Measurements from ENCODE around the gene RNASEH2A.

DNA sequence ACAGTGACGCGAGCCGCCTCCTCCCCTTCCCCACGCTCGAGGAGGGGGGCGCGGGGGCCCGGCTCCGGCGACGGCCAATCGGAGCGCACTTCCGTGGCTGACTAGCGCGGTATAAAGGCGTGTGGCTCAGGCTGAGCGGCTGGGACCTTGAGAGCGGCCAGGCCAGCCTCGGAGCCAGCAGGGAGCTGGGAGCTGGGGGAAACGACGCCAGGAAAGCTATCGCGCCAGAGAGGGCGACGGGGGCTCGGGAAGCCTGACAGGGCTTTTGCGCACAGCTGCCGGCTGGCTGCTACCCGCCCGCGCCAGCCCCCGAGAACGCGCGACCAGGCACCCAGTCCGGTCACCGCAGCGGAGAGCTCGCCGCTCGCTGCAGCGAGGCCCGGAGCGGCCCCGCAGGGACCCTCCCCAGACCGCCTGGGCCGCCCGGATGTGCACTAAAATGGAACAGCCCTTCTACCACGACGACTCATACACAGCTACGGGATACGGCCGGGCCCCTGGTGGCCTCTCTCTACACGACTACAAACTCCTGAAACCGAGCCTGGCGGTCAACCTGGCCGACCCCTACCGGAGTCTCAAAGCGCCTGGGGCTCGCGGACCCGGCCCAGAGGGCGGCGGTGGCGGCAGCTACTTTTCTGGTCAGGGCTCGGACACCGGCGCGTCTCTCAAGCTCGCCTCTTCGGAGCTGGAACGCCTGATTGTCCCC lies 14.9 kb upstream of the RNASEH2A start, which contains the start of gene JUNB:
- TF ChIP-seq, protein P1, sequence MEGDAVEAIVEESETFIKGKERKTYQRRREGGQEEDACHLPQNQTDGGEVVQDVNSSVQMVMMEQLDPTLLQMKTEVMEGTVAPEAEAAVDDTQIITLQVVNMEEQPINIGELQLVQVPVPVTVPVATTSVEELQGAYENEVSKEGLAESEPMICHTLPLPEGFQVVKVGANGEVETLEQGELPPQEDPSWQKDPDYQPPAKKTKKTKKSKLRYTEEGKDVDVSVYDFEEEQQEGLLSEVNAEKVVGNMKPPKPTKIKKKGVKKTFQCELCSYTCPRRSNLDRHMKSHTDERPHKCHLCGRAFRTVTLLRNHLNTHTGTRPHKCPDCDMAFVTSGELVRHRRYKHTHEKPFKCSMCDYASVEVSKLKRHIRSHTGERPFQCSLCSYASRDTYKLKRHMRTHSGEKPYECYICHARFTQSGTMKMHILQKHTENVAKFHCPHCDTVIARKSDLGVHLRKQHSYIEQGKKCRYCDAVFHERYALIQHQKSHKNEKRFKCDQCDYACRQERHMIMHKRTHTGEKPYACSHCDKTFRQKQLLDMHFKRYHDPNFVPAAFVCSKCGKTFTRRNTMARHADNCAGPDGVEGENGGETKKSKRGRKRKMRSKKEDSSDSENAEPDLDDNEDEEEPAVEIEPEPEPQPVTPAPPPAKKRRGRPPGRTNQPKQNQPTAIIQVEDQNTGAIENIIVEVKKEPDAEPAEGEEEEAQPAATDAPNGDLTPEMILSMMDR (IDR thresholded peaks at IDR 0.05; ENCODE audit: low read length), result no peak
- no peak for TF ChIP-seq EZH2 (IDR thresholded peaks at IDR 0.05; ENCODE audit: borderline replicate concordance, low read length)

Measured in OCI-LY1 (cell line).